Measurements from ENCODE around the gene LIMS1. TPM values are rescaled to one million over a fixed set of nuclear protein-coding genes. Genes with fewer than 3 reads are reported as not detected.

Gene LIMS1
- total and polyA plus RNA-seq, 2 of the 13 experiments (the other 11 are each of a cell fraction or from before 2014, with no cell fraction given), result 38.3 to 49.6 TPM

- TF ChIP-seq CC2D1A (CRISPR knock-in tag; IDR thresholded peaks at IDR 0.05) (peak; percentile 98), NFE2 (CRISPR knock-in tag; IDR thresholded peaks at IDR 0.05) (peak; percentile 16; the same call in 1 of the 2 replicates), FOXA1 (IDR thresholded peaks at IDR 0.05) (no peak), FOXA1 (CRISPR knock-in tag; IDR thresholded peaks at IDR 0.05) (peak; percentile 66), KDM1A (CRISPR knock-in tag; IDR thresholded peaks at IDR 0.05) (peak; percentile 70), HDAC6 (IDR thresholded peaks at IDR 0.05; ENCODE audit: low read depth, low read length) (no peak), RBFOX2 (IDR thresholded peaks at IDR 0.05; ENCODE audit: low read depth, low read length) (peak; percentile 99), NR1H2 (CRISPR knock-in tag; IDR thresholded peaks at IDR 0.05; ENCODE audit: borderline replicate concordance, low read depth) (peak; percentile 94), IRF9 (CRISPR knock-in tag; IDR thresholded peaks at IDR 0.05; ENCODE audit: borderline replicate concordance) (peak; percentile 100), ZNF7 (CRISPR knock-in tag; IDR thresholded peaks at IDR 0.05) (no peak; the same call in 1 of the 2 replicates), RFXANK (CRISPR knock-in tag; IDR thresholded peaks at IDR 0.05) (peak; percentile 91; the same call in 1 of the 2 replicates), ZNF225 (CRISPR knock-in tag; IDR thresholded peaks at IDR 0.05) (peak; percentile 81; the same call in 1 of the 2 replicates), NR2F6 (IDR thresholded peaks at IDR 0.05) (peak; percentile 47; the same call in 1 of the 2 replicates), NR2F6 (CRISPR knock-in tag; IDR thresholded peaks at IDR 0.05) (peak; percentile 76), THAP11 (CRISPR knock-in tag; IDR thresholded peaks at IDR 0.05) (peak; percentile 96), PITX1 (CRISPR knock-in tag; IDR thresholded peaks at IDR 0.05) (peak; percentile 94), ZNF138 (CRISPR knock-in tag; IDR thresholded peaks at IDR 0.05; ENCODE audit: low read depth) (peak; percentile 74; the same call in 1 of the 2 replicates), BORCS8-MEF2B (CRISPR knock-in tag; IDR thresholded peaks at IDR 0.05) (peak; percentile 99), ZNF552 (CRISPR knock-in tag; IDR thresholded peaks at IDR 0.05; ENCODE audit: borderline replicate concordance) (peak; percentile 98), HBP1 (CRISPR knock-in tag; IDR thresholded peaks at IDR 0.05; ENCODE audit: low read depth) (peak; percentile 92), CREM (IDR thresholded peaks at IDR 0.05) (peak; percentile 99), CREM (CRISPR knock-in tag; IDR thresholded peaks at IDR 0.05) (peak; percentile 98), ISL2 (CRISPR knock-in tag; IDR thresholded peaks at IDR 0.05) (peak; percentile 89), HIC2 (CRISPR knock-in tag; IDR thresholded peaks at IDR 0.05; ENCODE audit: low read depth) (peak; percentile 83), PPARG (CRISPR knock-in tag; conservative IDR thresholded peaks at IDR 0.05) (no peak; the same call in none of the 2 replicates), NFKBIZ (CRISPR knock-in tag; IDR thresholded peaks at IDR 0.05) (peak; percentile 95), ZMAT3 (CRISPR knock-in tag; conservative IDR thresholded peaks at IDR 0.05) (peak; percentile 97), SMYD3 (CRISPR knock-in tag; IDR thresholded peaks at IDR 0.05) (peak; percentile 99), CENPX (CRISPR knock-in tag; IDR thresholded peaks at IDR 0.05) (no peak)
Measured at GRCh38 chr2:108719149-108720044, 185.1 kb downstream of the LIMS1 start, which contains the start of gene RANBP2 (continued).
